Cardiac septum (tissue), 1 donor: ENCODE data around the gene FKBP10. TPM values are rescaled to one million over a fixed set of nuclear protein-coding genes. Genes with fewer than 3 reads are reported as not detected.
"Not testable (repeated sequence)": the region's sequence is repeated elsewhere in the genome, so short reads cannot be mapped to it uniquely, and the experiment has no call there.

Experiments
- DNase-seq: peaks from one replicate; pipeline ENCODE4 v3.0.0-alpha.2; 2020; ENCODE audit warnings: low spot score
- intact Hi-C: fragments of 100-400 bp; cut with DNase I; formaldehyde crosslinking; loops from one replicate; pipeline ENCODE4 v1.14.0; 2022
- long read RNA-seq: library from polyadenylated mRNA; unstranded; transcript quantifications from one replicate; pipeline ENCODE4 v2.0.0, GENCODE V29; 2021
- total RNA-seq: library from RNA; stranded (reverse); fragmentation: NEBNext Ultra II Directional; extraction: Animal tissue kit (Norgen Biotek cat#: 25700); gene quantifications from one replicate; pipeline ENCODE4 v1.2.1, GENCODE V29; 2021
- donor health status: DM: no; HTN: no; CAD: no.

Gene FKBP10
- 17.7 TPM for total RNA-seq
- long read RNA-seq, partial matches to known transcripts = 0 of 2 reads
- long read RNA-seq, other reads (novel, unspliced or antisense) = 1 of 2 reads

GRCh38 chr17:41812381-41813151, at the start of gene FKBP10:
Gene FKBP10, plus strand, starts transcription at chr17:41813004. Its CDS starts 31 bp downstream, at chr17:41813035.
- intact Hi-C loops = loop anchor here (10.0 kb wide), 1 partner anchor 52 kb away; the partner anchor contains the start of gene KLHL11
- peak; percentile 82 for DNase-seq

- intact Hi-C loops = no loop called here
- DNase-seq = no peak
Measured at GRCh38 chr17:41763327-41763726, 49.5 kb upstream of the FKBP10 start.

- intact Hi-C loops = no loop called here
- DNase-seq = no peak
Measured at GRCh38 chr17:41766135-41766534, 46.7 kb upstream of the FKBP10 start.

GRCh38 chr17:41767324-41768042, 45.3 kb upstream of the FKBP10 start:
- DNase-seq = no peak
- intact Hi-C loops = no loop called here

GRCh38 chr17:41768682-41769288, 44.0 kb upstream of the FKBP10 start:
- no peak for DNase-seq
- intact Hi-C loops = no loop called here

- intact Hi-C loops = no loop called here
- DNase-seq = no peak
Measured at GRCh38 chr17:41769346-41769862, 43.4 kb upstream of the FKBP10 start.

- DNase-seq = no peak
- intact Hi-C loops = no loop called here
Measured at GRCh38 chr17:41769985-41770384, 42.8 kb upstream of the FKBP10 start.

GRCh38 chr17:41771389-41772206, 41.2 kb upstream of the FKBP10 start:
- DNase-seq = no peak
- intact Hi-C loops = no loop called here

- DNase-seq = no peak
- intact Hi-C loops = no loop called here
Measured at GRCh38 chr17:41772218-41772585, 40.6 kb upstream of the FKBP10 start.

GRCh38 chr17:41772586-41773189, 40.1 kb upstream of the FKBP10 start:
- intact Hi-C loops = no loop called here

GRCh38 chr17:41773190-41773588, 39.6 kb upstream of the FKBP10 start:
- DNase-seq = no peak
- intact Hi-C loops = no loop called here

More at GRCh38 chr17:41772586-41773189, 40.1 kb upstream of the FKBP10 start:
- DNase-seq = no peak

- no peak for DNase-seq
- intact Hi-C loops = no loop called here
Measured at GRCh38 chr17:41773731-41774193, 39.0 kb upstream of the FKBP10 start.

GRCh38 chr17:41775394-41776226, 37.2 kb upstream of the FKBP10 start:
- intact Hi-C loops = no loop called here
- DNase-seq = no peak

GRCh38 chr17:41776262-41776900, 36.4 kb upstream of the FKBP10 start:
- DNase-seq, intact Hi-C loops: not testable (repeated sequence)

- intact Hi-C loops = loop anchor here (1.0 kb wide), 2 partner anchors 15 to 24 kb away; no protein-coding TSS in a partner anchor
Measured at GRCh38 chr17:41777157-41777573, 35.6 kb upstream of the FKBP10 start.

GRCh38 chr17:41777574-41778188, 35.1 kb upstream of the FKBP10 start:
- peak; percentile 85 for DNase-seq
- intact Hi-C loops = loop anchor here (1.0 kb wide), 2 partner anchors 15 to 24 kb away; no protein-coding TSS in a partner anchor

More at GRCh38 chr17:41777157-41777573, 35.6 kb upstream of the FKBP10 start:
- DNase-seq = peak; percentile 88

- DNase-seq = no peak
- intact Hi-C loops = no loop called here
Measured at GRCh38 chr17:41779954-41780353, 32.9 kb upstream of the FKBP10 start.
